GM18519 (cell line): ENCODE measurements around the gene TMEM115.

Experiments used
- ATAC-seq: cut with Tn5 transposase; IDR thresholded peaks from one replicate; pipeline ENCODE4 v1.9.1; 2021; ENCODE audit warnings: mild to moderate bottlenecking, moderate library complexity; ENCODE audit not compliant: unreplicated experiment, low FRiP score

Gene TMEM115

GRCh38 chr3:50354186-50354764 lies 5.0 kb downstream of the TMEM115 start:
- ATAC-seq = no peak

DNA sequence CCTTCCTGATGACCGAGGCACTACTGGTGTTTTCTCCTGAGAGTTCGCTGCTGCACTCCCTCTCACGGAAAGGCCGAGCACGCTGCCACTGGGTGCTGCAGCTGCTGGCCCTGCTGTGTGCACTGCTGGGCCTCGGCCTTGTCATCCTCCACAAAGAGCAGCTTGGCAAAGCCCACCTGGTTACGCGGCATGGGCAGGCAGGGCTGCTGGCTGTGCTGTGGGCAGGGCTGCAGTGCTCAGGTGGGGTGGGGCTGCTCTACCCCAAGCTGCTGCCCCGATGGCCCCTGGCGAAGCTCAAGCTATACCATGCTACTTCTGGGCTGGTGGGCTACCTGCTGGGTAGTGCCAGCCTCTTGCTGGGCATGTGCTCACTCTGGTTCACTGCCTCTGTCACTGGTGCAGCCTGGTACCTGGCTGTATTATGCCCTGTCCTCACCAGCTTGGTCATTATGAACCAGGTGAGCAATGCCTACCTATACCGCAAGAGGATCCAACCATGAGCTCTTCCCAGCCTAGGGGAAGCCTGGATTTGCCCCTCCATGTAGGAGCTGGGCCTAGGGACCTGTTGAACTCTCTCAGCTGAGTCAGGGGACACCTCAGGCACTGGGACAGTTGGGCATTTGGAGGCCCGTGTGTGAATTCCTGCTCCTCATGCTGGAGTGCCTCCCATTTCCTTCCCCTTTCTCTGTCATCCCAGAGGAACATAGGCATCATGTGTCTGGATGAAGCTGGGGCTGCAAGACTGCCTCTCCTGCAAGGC lies 5.9 kb downstream of the TMEM115 start:
- ATAC-seq = no peak

GRCh38 chr3:50352781-50353180 lies 6.5 kb downstream of the TMEM115 start:
- no peak for ATAC-seq

GRCh38 chr3:50351323-50351697 lies 8.0 kb downstream of the TMEM115 start:
- ATAC-seq = no peak

DNA sequence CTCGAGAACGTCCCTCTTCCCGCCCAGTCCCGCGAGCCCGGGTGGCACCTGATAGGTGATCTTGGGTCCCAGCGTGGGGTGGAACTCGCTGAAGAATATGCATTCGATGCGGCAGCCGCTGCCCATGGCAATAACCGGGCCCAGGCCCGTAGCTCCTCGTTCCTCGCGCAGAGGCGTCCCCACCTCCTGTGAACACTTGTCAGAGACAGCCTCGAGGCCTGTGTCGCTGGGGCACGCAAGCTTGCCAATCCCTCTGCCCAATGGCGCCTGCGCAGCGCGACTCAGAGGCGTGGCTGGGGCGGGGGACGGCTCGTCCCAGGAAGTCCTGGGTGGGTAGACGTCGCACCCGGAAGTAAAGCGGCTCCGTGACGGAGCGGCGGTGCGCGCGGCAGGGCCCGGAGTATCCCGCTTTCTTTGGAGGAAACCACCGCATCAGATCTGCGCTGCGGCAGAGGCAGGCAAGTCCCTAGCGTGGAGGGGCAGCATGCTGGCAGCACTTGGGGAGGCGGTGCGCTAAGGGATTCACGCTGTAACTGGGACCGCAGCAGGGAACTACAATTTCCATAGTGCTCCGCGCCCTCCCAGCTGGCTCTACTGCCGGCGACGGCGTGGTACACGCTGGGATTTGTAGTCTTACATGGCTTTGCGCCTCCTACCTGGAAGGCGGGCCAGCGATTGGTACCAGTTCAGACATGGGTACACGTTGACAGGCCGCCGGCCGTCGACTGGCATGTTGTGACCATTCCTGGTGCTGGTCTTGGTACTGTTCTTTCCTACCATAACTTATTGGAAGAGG lies 8.6 kb downstream of the TMEM115 start, which contains the start of the genes CYB561D2 and NPRL2:
TSS of gene CYB561D2 (plus strand) at position 336 of the 796 bp plus-strand sequence. CDS start 572 bp downstream, outside the sequence.
TSS of gene NPRL2 (minus strand) at position 249 of the 796 bp plus-strand sequence. CDS start at position 126, 123 bp downstream.
- ATAC-seq = peak; percentile 64

GRCh38 chr3:50350213-50350526 lies 9.2 kb downstream of the TMEM115 start:
- no peak for ATAC-seq

DNA sequence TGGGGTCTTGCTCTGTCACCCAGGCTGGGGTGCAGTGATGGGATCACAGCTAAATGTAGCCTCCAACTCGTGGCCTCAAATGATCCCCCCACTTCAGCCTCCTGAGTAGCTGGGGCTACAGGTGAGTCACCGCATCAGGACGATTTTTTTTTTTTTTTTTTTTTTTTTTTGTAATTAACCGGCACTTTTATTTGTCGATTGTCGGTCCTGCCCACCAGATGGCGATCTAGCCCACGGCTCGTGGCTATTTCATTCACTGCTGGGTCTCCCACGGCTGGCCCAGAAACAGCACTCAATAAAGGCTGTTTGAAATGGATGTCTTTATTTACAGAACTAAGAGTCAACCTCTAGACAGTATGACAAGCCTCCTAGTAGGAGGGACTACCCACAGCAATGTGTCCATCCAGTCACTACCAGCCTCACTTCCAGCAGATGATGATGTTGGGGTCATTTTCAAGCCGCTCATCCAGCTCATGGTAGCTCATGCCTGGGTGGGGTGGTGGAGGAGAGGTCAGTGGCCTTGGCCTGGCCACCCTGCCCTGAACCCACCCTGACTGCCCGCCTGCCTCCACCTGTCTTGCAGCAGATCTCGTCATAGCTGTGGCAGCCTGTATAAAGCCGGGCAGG lies 12.0 kb downstream of the TMEM115 start:
- ATAC-seq = no peak

DNA sequence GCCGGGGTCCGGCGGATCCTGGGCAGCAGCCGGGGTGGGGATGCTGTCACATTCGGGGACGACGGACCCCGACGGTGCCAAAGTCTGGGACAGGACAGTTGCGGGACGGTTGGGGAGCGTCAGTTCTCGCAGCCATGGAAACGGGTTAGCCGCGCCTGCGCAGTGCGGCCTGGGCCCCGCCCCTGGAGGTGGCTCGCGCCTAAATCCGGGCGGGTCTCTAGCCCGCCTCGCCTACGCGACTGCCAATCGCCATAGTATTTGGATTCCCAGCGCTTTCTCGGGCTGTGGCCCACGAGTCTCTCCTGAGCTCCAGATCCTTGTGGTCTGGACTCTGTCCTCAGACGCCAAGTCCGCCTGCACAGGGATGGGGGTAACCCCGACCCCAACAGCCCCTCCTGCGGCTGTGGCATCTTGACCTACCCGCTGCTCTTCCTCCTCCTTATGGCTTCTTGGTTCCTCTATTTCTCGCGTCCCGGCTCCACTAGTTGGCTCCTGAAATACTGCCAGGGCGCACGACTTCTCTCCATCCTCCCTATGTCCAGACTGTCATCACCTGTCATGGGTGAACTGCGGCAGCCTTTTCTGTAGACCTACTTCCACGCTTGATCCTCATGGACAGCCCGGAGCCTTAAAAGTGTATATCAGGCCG lies 13.6 kb downstream of the TMEM115 start, which contains the start of gene ZMYND10:
TSS of gene ZMYND10 (minus strand) at position 147 of the 649 bp plus-strand sequence. CDS start 153 bp downstream, outside the sequence.
- ATAC-seq = no peak

DNA sequence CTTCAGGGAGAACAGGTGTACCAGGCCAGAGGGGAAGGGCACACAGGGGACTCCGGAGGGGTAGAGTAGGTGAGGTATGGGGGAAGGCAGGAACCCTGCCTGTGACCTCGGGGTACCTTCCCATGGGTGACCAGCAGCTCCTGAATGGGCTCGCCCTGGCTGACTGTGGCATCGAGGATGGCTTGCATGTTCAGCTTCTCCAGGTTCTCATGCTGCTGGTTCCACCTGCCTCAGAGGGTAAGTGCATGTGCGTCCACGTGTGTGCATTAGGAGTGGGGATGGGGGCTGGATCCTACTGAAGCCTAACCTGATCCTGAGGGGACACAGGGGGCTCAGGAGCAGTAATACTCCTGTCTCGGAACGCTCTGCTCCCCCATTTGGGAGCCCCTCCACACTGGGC lies 14.3 kb downstream of the TMEM115 start:
- ATAC-seq = no peak

GRCh38 chr3:50342813-50343633 lies 16.3 kb downstream of the TMEM115 start:
- ATAC-seq = no peak

DNA sequence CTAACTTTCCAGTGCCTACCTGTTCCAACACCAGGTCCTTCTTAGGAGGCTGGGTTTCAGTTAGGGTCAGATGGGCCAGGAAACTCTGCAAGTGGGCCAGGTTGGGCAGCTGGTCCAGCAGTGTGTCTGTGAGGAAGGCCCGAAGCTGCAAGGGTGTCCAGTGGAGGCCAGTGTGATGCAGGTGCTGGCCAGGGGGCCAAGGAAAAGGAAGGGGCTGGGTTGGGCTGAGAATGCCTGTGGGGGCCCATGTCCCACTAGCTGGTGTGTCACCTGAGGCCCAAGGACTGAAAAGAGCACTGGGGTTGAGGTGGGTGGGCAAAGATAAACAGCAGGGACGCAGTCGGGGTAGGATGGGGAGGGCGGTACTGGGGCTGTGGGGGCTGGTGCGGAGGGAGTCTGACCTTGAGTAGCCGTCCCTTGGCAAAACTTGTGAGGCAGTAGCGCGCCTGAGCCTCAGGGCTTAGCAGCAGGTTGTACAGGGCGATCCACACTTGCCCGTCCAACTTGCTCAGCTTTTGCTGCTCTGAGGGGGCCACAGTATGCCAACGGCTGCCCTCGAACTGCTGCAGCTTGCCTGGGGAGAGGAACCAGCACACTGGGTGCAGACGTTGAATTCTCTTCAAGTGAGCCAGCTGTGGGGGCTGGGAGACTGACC lies 17.2 kb downstream of the TMEM115 start:
- no peak for ATAC-seq

GRCh38 chr3:50341537-50341936 lies 17.8 kb downstream of the TMEM115 start:
- no peak for ATAC-seq

DNA sequence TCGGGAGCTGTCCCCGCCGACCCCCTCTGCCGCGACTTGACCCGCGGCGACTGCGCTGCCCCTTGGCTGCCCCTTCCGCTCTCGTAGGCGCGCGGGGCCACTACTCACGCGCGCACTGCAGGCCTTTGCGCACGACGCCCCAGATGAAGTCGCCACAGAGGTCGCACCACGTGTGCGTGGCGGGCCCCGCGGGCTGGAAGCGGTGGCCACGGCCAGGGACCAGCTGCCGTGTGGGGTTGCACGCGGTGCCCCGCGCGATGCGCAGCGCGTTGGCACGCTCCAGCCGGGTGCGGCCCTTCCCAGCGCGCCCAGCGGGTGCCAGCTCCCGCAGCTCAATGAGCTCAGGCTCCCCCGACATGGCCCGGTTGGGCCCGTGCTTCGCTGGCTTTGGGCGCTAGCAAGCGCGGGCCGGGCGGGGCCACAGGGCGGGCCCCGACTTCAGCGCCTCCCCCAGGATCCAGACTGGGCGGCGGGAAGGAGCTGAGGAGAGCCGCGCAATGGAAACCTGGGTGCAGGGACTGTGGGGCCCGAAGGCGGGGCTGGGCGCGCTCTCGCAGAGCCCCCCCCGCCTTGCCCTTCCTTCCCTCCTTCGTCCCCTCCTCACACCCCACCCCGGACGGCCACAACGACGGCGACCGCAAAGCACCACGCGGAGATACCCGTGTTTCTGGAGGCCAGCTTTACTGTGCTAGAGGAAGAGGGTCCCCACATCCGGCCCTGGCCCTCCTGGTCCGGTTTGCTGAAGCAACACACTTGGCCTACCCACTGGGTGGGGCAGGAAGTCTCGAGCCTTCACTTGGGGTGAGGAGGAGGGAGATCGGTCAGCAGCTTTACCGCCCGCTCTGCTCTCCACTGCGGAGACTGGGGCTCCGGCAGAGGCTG lies 18.6 kb downstream of the TMEM115 start, which contains the start of gene RASSF1:
TSS of gene RASSF1 (minus strand) at position 389 of the 882 bp plus-strand sequence. CDS start at position 358, 31 bp downstream.
- no peak for ATAC-seq

- ATAC-seq = no peak
Observed at GRCh38 chr3:50340147-50340447, 19.2 kb downstream of the TMEM115 start.

- no peak for ATAC-seq
Observed at GRCh38 chr3:50339485-50340146, 19.7 kb downstream of the TMEM115 start.

DNA sequence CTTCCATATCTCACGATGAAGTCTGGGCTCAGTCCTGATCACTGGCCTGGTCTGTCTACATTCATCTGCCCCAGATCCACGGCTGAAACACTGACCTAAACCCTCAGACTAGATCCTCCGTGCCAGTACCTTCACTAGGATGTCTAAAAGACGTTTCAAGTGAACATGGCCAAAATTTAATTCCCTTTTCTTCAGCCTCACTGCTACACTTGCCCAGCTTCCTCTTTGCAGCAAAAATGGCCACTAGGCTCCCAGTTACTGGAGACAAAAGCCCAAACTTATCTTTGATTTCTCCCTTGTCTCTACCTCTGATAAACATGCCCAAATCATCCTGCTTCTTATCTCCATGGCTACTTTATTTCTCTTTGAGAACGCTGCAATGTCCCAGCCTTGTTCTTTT lies 20.4 kb downstream of the TMEM115 start:
- no peak for ATAC-seq

DNA sequence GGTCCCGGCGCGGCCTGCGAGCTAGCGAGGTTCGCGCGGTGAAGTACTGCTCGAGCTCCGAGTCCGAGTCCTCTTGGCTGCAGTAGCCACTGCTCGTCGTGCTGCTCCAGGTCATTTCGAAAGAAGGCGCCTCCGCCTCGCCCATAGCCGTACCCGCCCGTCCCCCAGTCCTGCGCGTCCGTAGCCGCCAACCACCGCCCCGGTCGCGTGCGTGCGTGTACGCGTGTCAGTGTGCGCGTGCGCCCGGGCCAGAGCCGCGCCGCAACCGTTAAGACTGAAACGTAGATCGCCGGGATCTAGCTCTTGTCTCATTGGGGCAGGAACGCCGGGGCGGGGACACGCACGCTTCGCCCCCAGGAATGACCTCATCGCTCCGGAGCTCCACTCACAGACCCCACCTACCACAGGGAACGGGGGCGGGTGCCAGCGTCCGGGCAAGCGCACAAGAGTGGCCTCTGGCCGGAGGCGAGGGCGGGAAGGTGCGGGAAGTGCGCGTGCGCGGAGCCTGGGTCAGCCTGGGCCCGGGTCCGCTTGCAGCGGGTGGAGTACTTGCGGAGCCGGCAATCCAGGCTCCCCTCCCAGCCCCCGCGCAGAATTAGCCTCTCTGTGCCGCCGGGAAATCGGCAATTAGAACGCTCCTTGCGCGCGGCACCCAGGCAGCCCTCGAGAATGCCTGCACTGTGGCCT lies 22.0 kb downstream of the TMEM115 start:
- ATAC-seq = peak; percentile 66
